LNCaP clone FGC (cell line): Measurements from ENCODE around the gene BCAS3.
"Not testable (repeated sequence)": the region's sequence is repeated elsewhere in the genome, so short reads cannot be mapped to it uniquely, and the experiment has no call there.

Experiments
- DNase-seq: peaks from one replicate; pipeline ENCODE4 v3.0.0-alpha.2; 2011; ENCODE audit warnings: low read depth
- H3K4me3 ChIP-seq: 2 replicates; pipeline ENCODE4 v1.5.1; 2011; ENCODE audit warnings: mild to moderate bottlenecking, low read depth, low read length, control low read depth
- CTCF ChIP-seq: IDR thresholded peaks from 2 replicates; pipeline ENCODE4 v1.5.1; 2012; ENCODE audit warnings: mild to moderate bottlenecking; ENCODE audit not compliant: control insufficient read depth, insufficient read depth; ENCODE audit errors: extremely low read depth

Gene BCAS3

DNA sequence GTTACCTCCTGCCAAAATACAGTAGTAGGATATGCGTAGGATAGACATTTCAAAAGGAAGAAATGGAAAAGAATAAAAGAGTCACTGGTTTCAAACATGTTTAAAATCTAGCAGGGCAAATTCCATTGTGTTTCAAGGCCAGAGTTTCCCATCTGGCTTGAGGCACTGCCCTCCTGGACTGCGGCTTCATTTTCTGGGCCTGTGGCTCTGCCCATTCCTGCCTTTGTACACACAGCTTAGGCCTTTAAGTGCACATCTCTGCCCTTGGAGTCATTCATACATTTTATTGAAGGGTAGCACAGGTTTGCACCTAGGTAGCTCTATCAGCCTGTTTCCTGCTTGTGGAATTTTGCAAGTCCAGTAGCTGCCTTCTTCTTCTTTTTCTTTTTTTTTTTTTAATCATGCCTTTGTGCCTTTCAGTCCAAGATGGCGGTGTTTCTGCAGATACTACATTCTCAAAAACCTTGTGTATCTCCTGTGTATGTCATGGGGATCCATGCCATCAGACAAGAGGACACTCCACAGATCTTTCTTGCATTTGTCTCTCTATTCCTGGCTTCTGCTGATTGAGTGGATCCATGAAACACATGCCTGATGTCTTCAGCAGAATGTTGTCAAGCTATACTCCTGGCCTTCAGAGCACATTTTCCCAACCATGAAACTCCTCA lies 282.9 kb downstream of the BCAS3 start:
- H3K4me3 ChIP-seq, result no peak overlapping the region
- DNase-seq, result no peak
- TF ChIP-seq CTCF, result no peak

- H3K4me3 ChIP-seq, result no peak overlapping the region
- TF ChIP-seq CTCF, result no peak
- DNase-seq, result no peak
Observed at GRCh38 chr17:60964160-60964559, 286.5 kb downstream of the BCAS3 start.

DNA sequence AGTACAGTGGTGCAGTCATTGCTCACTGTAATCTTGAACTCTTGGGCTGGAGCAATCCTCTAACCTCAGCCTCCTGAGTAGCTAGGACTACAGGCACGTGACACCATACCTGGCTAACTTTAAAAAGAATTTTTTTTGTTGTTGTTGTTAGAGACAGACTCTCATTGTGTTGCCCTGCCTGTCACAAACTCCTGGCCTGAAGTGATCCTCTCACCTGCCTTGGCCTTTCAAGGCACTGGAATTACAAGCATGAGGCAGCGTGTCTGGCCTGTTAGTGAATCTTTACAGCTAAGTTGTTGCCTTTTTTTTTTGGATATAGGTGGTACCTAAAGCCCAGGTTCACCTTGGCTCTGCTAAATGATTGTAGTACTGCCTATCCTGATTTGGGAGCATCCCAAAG lies 290.6 kb downstream of the BCAS3 start:
- TF ChIP-seq CTCF, result no peak
- no peak overlapping the region for H3K4me3 ChIP-seq
- DNase-seq, result no peak

- DNase-seq, result no peak
- no peak for TF ChIP-seq CTCF
Observed at GRCh38 chr17:60969500-60970037, 291.9 kb downstream of the BCAS3 start.

DNA sequence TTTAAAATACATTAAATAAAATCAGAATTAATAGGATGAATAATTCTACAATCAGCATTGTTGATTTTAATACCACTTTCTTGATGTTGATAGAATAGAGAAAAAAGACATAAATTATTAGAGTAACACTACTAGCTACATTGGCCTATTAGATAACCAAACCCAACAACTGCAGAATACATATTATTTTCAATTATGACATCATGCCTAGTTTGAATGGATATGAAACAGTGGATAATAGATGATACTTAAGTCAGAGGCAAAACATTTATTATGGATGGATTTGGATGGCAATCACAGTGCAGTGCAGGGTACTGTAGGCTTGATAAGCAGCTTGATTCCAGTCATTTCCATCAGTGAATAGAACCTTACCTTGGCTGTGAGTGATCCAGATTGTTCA lies 293.1 kb downstream of the BCAS3 start:
- no peak overlapping the region for H3K4me3 ChIP-seq

More at GRCh38 chr17:60969500-60970037, 291.9 kb downstream of the BCAS3 start:
- H3K4me3 ChIP-seq, result no peak overlapping the region

GRCh38 chr17:60971515-60972369 lies 294.1 kb downstream of the BCAS3 start:
- no peak overlapping the region for H3K4me3 ChIP-seq
- DNase-seq, result peak; percentile 33
- TF ChIP-seq CTCF, result peak; percentile 86

More for the DNA sequence above, 293.1 kb downstream of the BCAS3 start:
- no peak for DNase-seq
- TF ChIP-seq CTCF, result no peak

DNA sequence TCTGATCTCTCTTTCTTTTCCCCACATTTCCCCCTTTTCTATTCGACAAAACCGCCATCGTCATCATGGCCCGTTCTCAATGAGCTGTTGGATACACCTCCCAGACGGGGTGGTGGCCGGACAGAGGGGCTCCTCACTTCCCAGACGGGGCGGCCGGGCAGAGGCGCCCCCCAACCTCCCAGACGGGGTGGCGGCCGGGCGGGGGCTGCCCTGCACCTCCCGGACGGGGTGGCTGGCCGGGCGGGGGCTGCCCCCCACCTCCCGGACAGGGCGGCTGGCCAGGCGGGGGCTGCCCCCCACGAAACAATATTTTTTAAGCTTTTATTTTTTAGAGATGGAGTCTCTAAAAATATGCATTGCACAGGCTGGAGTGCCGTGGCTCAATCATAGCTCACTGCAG lies 299.2 kb downstream of the BCAS3 start:
- not testable (repeated sequence) for DNase-seq, H3K4me3 ChIP-seq
